Fibroblast of skin of scalp (primary cell): ENCODE data around the gene TVP23B. TPM values are rescaled to one million over a fixed set of nuclear protein-coding genes. Genes with fewer than 3 reads are reported as not detected.
"Not testable (repeated sequence)": the region's sequence is repeated elsewhere in the genome, so short reads cannot be mapped to it uniquely, and the experiment has no call there.

Experiments used
- DNase-seq: peaks from one replicate; pipeline ENCODE4 v3.0.0-alpha.2; 2013
- polyA plus RNA-seq, 2 experiments: library from polyadenylated mRNA; unstranded; fragments of 120-200 nt; gene quantifications; one replicate each; pipeline ENCODE4 v1.2.1, GENCODE V29; 2013; ENCODE audit not compliant: insufficient read length in 2 of 2

The TVP23B gene
- polyA plus RNA-seq (2013, experiment 1 of 2; ENCODE audit: insufficient read length), result 50.6 TPM
- polyA plus RNA-seq (2013, experiment 2 of 2; ENCODE audit: insufficient read length), result 52.4 TPM

- peak; percentile 97 for DNase-seq
Measured at GRCh38 chr17:18780991-18781718, at the start of gene TVP23B. TVP23B (plus strand) TSS chr17:18781183; CDS start chr17:18781294, 111 bp downstream.

DNA sequence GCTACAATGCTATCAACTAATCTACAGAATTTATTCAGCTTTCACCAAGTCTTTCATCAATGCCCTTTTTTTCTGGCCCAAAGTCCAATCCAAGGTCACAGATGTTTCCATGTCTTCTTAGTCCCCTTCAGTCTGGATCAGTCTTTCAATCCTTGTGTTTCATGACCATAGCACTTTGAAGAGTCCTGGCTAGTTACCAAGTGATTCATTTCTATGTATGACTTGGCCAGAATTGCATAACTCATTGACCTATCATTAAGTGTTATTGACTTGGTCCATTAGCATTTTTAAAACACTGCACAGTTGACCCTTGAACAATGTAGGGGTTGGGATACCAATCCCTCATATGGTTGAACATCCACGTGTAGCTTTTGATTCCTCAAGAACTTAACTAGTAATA lies 48.5 kb upstream of the TVP23B start:
- not testable (repeated sequence) for DNase-seq

DNA sequence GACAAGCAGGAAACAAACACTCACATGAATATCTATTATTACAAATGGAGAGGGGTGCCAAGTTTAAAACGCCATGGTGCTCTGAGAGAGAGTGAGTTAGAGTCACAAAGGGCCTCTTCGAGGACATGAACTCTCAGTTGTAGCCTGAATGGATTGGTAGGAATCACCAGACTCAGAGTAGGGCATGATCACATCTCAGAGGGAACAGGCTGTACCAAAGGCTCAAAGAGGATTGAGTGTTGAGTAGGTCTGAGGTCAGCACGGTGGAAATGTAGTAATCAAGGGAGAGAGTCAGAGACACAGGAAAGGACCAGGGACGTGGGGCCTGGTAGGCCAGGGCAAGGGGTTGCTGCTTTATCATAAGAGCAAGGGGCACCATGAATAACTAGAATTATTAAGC lies 47.6 kb upstream of the TVP23B start:
- not testable (repeated sequence) for DNase-seq

- peak; percentile 88 for DNase-seq
Measured at GRCh38 chr17:18739616-18740391, 41.2 kb upstream of the TVP23B start.

- not testable (repeated sequence) for DNase-seq
Measured at GRCh38 chr17:18741228-18741627, 39.8 kb upstream of the TVP23B start.

- peak; percentile 4 for DNase-seq
Measured at GRCh38 chr17:18743699-18744421, 37.1 kb upstream of the TVP23B start, which contains the start of gene FBXW10. FBXW10 (plus strand) TSS chr17:18744054; CDS start chr17:18744245, 191 bp downstream.

GRCh38 chr17:18744726-18745125 lies 36.3 kb upstream of the TVP23B start:
- not testable (repeated sequence) for DNase-seq

- DNase-seq, result not testable (repeated sequence)
Measured at GRCh38 chr17:18746551-18746950, 34.4 kb upstream of the TVP23B start.

- not testable (repeated sequence) for DNase-seq
Measured at GRCh38 chr17:18747501-18747900, 33.5 kb upstream of the TVP23B start.

- DNase-seq, result not testable (repeated sequence)
Measured at GRCh38 chr17:18750242-18750641, 30.7 kb upstream of the TVP23B start.

DNA sequence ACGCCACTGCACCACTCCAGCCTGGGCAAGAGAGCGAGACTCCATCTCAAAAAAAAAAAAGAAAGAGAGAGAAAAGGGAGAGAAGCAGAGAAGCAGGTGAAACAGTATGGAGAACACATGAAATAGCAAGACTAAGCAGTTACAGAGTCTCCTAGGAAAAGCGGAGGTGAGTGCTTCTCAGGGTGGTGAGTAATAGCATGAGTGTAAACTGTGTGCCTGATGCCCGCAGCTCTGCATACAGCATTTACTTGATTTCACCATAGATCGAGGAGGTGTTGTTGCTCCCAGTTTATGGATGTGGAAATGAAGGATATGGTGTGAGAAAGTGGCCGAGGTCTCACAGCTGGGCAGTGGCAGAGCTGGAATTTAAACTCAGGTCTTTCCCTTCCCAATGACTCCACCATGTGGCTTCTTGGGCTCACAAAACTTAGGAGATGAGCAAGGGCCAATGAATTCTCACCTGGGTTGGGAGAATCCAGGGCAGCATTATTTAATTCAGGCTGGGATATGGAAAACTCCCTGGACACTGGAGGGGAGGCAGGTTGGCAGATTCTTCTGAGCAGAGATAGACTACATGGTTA lies 27.1 kb upstream of the TVP23B start:
- not testable (repeated sequence) for DNase-seq

GRCh38 chr17:18755969-18756368 lies 25.0 kb upstream of the TVP23B start:
- not testable (repeated sequence) for DNase-seq

DNA sequence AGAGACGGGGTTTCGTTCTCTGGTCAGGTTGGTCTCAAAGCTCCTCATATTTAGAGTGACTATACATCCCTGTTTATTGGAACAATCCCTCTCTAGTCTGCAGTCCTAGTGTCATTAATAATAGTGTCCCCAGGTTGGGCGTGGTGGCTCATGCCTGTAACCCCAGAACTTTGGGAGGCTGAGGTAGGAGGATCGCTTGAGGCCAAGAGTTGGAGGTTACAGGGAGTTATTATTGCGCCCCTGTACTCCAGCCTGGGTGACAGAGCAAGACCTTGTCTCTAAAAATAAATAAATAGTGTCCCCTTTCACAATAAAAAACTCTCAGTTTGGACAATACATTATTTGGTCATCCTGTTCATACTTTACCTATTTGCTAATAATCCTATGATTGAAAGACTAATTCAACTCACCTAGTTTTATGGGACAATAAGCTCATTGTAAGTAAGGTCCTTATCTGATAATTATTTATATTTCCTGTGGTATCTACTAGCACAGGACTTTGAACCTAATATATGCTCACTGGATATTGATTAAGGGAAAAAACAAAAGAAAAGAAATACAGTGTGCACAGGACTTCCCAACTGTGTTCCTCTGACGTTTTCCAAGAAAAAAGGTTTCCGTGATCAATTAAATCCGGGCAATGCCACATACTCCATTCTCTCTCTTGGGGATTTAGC lies 23.5 kb upstream of the TVP23B start:
- not testable (repeated sequence) for DNase-seq

GRCh38 chr17:18758344-18758743 lies 22.6 kb upstream of the TVP23B start:
- not testable (repeated sequence) for DNase-seq

- not testable (repeated sequence) for DNase-seq
Measured at GRCh38 chr17:18760221-18760620, 20.8 kb upstream of the TVP23B start.

- not testable (repeated sequence) for DNase-seq
Measured at GRCh38 chr17:18770572-18770971, 10.4 kb upstream of the TVP23B start.

DNA sequence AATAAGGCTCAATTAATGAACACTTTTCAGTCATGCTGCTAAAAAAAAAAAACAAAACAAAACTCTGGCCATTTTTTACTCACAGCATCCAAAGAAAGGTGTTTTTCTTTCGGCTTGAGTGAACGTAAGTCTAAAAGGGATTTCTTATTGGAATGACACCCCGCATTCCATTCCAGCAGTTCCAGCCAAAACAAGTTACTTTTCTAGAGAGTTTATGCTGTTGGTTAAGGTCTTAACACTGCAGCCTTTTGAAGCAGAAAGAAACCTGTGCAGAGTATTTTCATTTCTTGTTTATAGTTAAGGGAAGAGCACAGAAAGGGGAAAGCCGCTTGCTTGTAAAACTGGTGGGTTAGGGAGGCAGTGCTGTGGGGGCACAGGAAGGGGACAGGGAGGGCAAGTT lies 9.9 kb upstream of the TVP23B start:
- not testable (repeated sequence) for DNase-seq

- no peak for DNase-seq
Measured at GRCh38 chr17:18772471-18772870, 8.5 kb upstream of the TVP23B start.

DNA sequence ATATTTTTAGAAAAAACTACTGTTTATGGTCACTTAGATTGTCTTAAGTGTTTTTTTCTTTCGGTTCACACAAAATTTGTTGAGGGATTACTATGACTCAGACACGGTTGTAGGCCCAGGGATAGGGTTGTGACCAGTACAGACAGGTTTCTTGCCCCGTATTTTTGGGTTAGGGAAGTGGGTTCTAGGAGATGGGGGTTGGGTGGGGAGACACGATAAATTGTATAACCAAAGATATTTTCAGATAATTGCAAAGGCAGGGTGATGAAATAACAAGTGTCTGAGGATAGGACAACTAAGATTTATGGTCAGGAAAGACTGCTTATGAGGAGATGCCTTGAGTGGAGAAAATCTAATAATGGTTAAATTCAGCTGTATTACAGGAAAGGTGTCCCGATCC lies 822 bp downstream of the TVP23B start:
- not testable (repeated sequence) for DNase-seq

DNA sequence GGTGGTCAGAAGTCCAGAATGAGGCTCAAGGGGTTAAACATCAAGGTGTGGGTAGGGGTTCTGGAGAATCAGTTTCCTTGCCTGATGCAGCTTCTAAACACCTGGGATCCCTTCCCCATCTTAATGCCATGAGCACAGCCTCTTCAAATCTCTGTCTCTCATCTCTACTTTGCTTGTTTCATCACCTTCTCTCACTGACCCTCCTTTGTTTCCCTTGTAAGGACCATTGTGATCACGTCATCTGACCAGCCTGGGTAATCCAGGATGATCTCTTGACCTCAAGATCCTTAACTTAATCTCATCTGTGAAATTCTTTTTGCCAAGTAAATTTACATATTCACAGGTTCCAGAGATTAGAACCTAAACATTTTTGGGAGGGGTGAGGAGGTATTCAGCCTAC lies 5.0 kb downstream of the TVP23B start:
- not testable (repeated sequence) for DNase-seq

GRCh38 chr17:18786890-18787289 lies 5.9 kb downstream of the TVP23B start:
- DNase-seq, result not testable (repeated sequence)

- not testable (repeated sequence) for DNase-seq
Measured at GRCh38 chr17:18791402-18791801, 10.4 kb downstream of the TVP23B start.
